ENCODE results near the gene KIAA1549.
"Not testable (repeated sequence)": the region's sequence is repeated elsewhere in the genome, so short reads cannot be mapped to it uniquely, and the experiment has no call there.

KIAA1549 gene

GRCh38 chr7:138843632-138844580 is 137.3 kb downstream of the KIAA1549 start:
- DNase-seq: no peak

GRCh38 chr7:138842111-138842510 is 139.1 kb downstream of the KIAA1549 start:
- no peak for DNase-seq

GRCh38 chr7:138838166-138838565 is 143.0 kb downstream of the KIAA1549 start:
- DNase-seq: no peak

GRCh38 chr7:138837627-138838026 is 143.6 kb downstream of the KIAA1549 start:
- DNase-seq: no peak

- DNase-seq: no peak
These were observed 146.1 kb downstream of the KIAA1549 start for GRCh38 chr7:138835087-138835486.

GRCh38 chr7:138834583-138834982 is 146.6 kb downstream of the KIAA1549 start:
- no peak for DNase-seq

GRCh38 chr7:138833596-138833995 is 147.6 kb downstream of the KIAA1549 start:
- DNase-seq: no peak

- DNase-seq: no peak
These were observed 148.2 kb downstream of the KIAA1549 start for GRCh38 chr7:138832966-138833365.

GRCh38 chr7:138829335-138829734 is 151.9 kb downstream of the KIAA1549 start:
- no peak for DNase-seq

GRCh38 chr7:138828302-138828701 is 152.9 kb downstream of the KIAA1549 start:
- DNase-seq: no peak

- no peak for DNase-seq
These were observed 156.0 kb downstream of the KIAA1549 start for GRCh38 chr7:138825049-138825721.

GRCh38 chr7:138822867-138823535 is 158.2 kb downstream of the KIAA1549 start:
- DNase-seq: no peak

GRCh38 chr7:138821912-138822311 is 159.3 kb downstream of the KIAA1549 start:
- no peak for DNase-seq

GRCh38 chr7:138819625-138820024 is 161.6 kb downstream of the KIAA1549 start:
- DNase-seq: no peak

GRCh38 chr7:138816650-138817049 is 164.5 kb downstream of the KIAA1549 start:
- DNase-seq: no peak

GRCh38 chr7:138814816-138815332 is 166.3 kb downstream of the KIAA1549 start:
- DNase-seq: no peak

GRCh38 chr7:138813945-138814344 is 167.2 kb downstream of the KIAA1549 start:
- DNase-seq: no peak

GRCh38 chr7:138811327-138811726 is 169.9 kb downstream of the KIAA1549 start:
- not testable (repeated sequence) for DNase-seq

GRCh38 chr7:138809346-138809745 is 171.8 kb downstream of the KIAA1549 start:
- no peak for DNase-seq

- no peak for DNase-seq
These were observed 176.6 kb downstream of the KIAA1549 start for GRCh38 chr7:138804618-138805017.

- no peak for DNase-seq
These were observed 178.5 kb downstream of the KIAA1549 start for GRCh38 chr7:138802706-138803105.

- no peak for DNase-seq
These were observed 179.9 kb downstream of the KIAA1549 start for GRCh38 chr7:138801256-138801655.

GRCh38 chr7:138799336-138800000 is 181.7 kb downstream of the KIAA1549 start:
- DNase-seq: no peak
